GM19328 (cell line): ENCODE measurements around the gene POLR3A.
"Not testable (repeated sequence)": the region's sequence is repeated elsewhere in the genome, so short reads cannot be mapped to it uniquely, and the experiment has no call there.

Source experiments
- ATAC-seq: cut with Tn5 transposase; IDR thresholded peaks from one replicate; pipeline ENCODE4 v1.9.1; 2021; ENCODE audit warnings: mild to moderate bottlenecking, moderate library complexity; ENCODE audit not compliant: unreplicated experiment

The POLR3A gene

GRCh38 chr10:78025685-78026364 is 3.5 kb downstream of the POLR3A start:
- no peak for ATAC-seq

GRCh38 chr10:78023741-78024140 is 5.6 kb downstream of the POLR3A start:
- no peak for ATAC-seq

- ATAC-seq, result no peak
Measured at GRCh38 chr10:78021201-78021600, 8.1 kb downstream of the POLR3A start.

- no peak for ATAC-seq
Measured at GRCh38 chr10:78019264-78019663, 10.1 kb downstream of the POLR3A start.

GRCh38 chr10:78017856-78018255 is 11.5 kb downstream of the POLR3A start:
- ATAC-seq, result no peak

- ATAC-seq, result no peak
Measured at GRCh38 chr10:78015546-78015945, 13.8 kb downstream of the POLR3A start.

GRCh38 chr10:78013564-78013963 is 15.8 kb downstream of the POLR3A start:
- ATAC-seq, result no peak

- ATAC-seq, result no peak
Measured at GRCh38 chr10:78011065-78011464, 18.2 kb downstream of the POLR3A start.

- ATAC-seq, result no peak
Measured at GRCh38 chr10:78010278-78010677, 19.0 kb downstream of the POLR3A start.

- ATAC-seq, result no peak
Measured at GRCh38 chr10:78009662-78010061, 19.7 kb downstream of the POLR3A start.

- ATAC-seq, result no peak
Measured at GRCh38 chr10:78007172-78007571, 22.1 kb downstream of the POLR3A start.

- ATAC-seq, result no peak
Measured at GRCh38 chr10:78004215-78005026, 24.9 kb downstream of the POLR3A start.

GRCh38 chr10:78002541-78003288 is 26.6 kb downstream of the POLR3A start:
- ATAC-seq, result no peak

- ATAC-seq, result no peak
Measured at GRCh38 chr10:78000956-78001472, 28.3 kb downstream of the POLR3A start.

GRCh38 chr10:78000206-78000605 is 29.1 kb downstream of the POLR3A start:
- no peak for ATAC-seq

- not testable (repeated sequence) for ATAC-seq
Measured at GRCh38 chr10:77998780-77999179, 30.5 kb downstream of the POLR3A start.

GRCh38 chr10:77993620-77994019 is 35.7 kb downstream of the POLR3A start:
- ATAC-seq, result no peak

GRCh38 chr10:77989081-77989724 is 40.1 kb downstream of the POLR3A start:
- ATAC-seq, result no peak

GRCh38 chr10:77987671-77988255 is 41.6 kb downstream of the POLR3A start:
- no peak for ATAC-seq

- no peak for ATAC-seq
Measured at GRCh38 chr10:77984986-77985385, 44.3 kb downstream of the POLR3A start.
